Neural cell (in vitro differentiated cells): ENCODE measurements around the gene SMAD1. TPM values are rescaled to one million over a fixed set of nuclear protein-coding genes. Genes with fewer than 3 reads are reported as not detected.

Experiments
- H2AFZ ChIP-seq: fragments of 200-600, 300-800 bp; sonication (generic), shearing (Covaris generic); 2 replicates; pipeline ENCODE4 v1.6.0; 2014; ENCODE audit warnings: low read depth, mild to moderate bottlenecking, antibody characterized with exemption, low read length, moderate library complexity
- H3F3A ChIP-seq: fragments of 200-600 bp; shearing (Covaris generic); 2 replicates; pipeline ENCODE4 v1.6.1; 2016; ENCODE audit warnings: mild to moderate bottlenecking, moderate library complexity, mixed read lengths, antibody characterized with exemption, low read length; ENCODE audit not compliant: insufficient read depth, poor library complexity, severe bottlenecking
- H3K27ac ChIP-seq: fragments of 200-600, 300-800 bp; sonication (generic), shearing (Covaris generic); 2 replicates; pipeline ENCODE4 v1.5.1; 2014; ENCODE audit warnings: mild to moderate bottlenecking, low read length, moderate library complexity
- H3K27me3 ChIP-seq: fragments of 300-800, 200-600 bp; sonication (generic), shearing (Covaris generic); 2 replicates; pipeline ENCODE4 v1.6.0; 2014; ENCODE audit warnings: mild to moderate bottlenecking, low read depth, low read length, moderate library complexity; ENCODE audit not compliant: insufficient read depth
- H3K36me3 ChIP-seq: fragments of 300-800, 200-600 bp; sonication (generic), shearing (Covaris generic); 2 replicates; pipeline ENCODE4 v1.5.1; 2014; ENCODE audit warnings: mild to moderate bottlenecking, antibody characterized with exemption, low read length, moderate library complexity; ENCODE audit not compliant: insufficient read depth
- H3K4me2 ChIP-seq: fragments of 300-800, 200-600 bp; sonication (generic), shearing (Covaris generic); 2 replicates; pipeline ENCODE4 v1.6.0; 2014; ENCODE audit warnings: mild to moderate bottlenecking, low read length
- H3K4me3 ChIP-seq: fragments of 300-800, 200-600 bp; sonication (generic), shearing (Covaris generic); 2 replicates; pipeline ENCODE4 v1.5.1; 2014; ENCODE audit warnings: mild to moderate bottlenecking, low read length, moderate library complexity
- H3K79me2 ChIP-seq: fragments of 200-600 bp; shearing (Covaris generic); replicated peaks from 2 replicates; pipeline ENCODE4 v1.6.0; 2014; ENCODE audit warnings: mild to moderate bottlenecking, low read length, moderate library complexity; ENCODE audit not compliant: insufficient read depth
- H3K9ac ChIP-seq: fragments of 300-800, 200-600 bp; sonication (generic), shearing (Covaris generic); 2 replicates; pipeline ENCODE4 v1.6.1; 2016; ENCODE audit warnings: mild to moderate bottlenecking, low read length, mixed read lengths
- H3K9me2 ChIP-seq: fragments of 200-600 bp; shearing (Covaris generic); 2 replicates; pipeline ENCODE4 v1.6.1; 2016; ENCODE audit warnings: mild to moderate bottlenecking, low read length, mixed read lengths; ENCODE audit not compliant: insufficient read depth
- H3K9me3 ChIP-seq: fragments of 200-600, 300-800 bp; sonication (generic), shearing (Covaris generic); 2 replicates; pipeline ENCODE4 v1.6.1; 2016; ENCODE audit warnings: mild to moderate bottlenecking, mixed run types, low read length, moderate library complexity, mixed read lengths
- H4K20me1 ChIP-seq: fragments of 200-600 bp; shearing (Covaris generic); 2 replicates; pipeline ENCODE4 v1.6.1; 2016; ENCODE audit warnings: mild to moderate bottlenecking, mixed run types; ENCODE audit not compliant: insufficient read depth
- CTCF ChIP-seq: fragments of 450-650 bp; IDR thresholded peaks from 2 replicates; pipeline ENCODE4 v1.5.1; 2014; ENCODE audit warnings: antibody characterized with exemption, mild to moderate bottlenecking, moderate library complexity; ENCODE audit not compliant: poor library complexity, severe bottlenecking
- EP300 ChIP-seq: fragments of 450-650 bp; conservative IDR thresholded peaks from 2 replicates; pipeline ENCODE4 v1.6.1; 2014; ENCODE audit warnings: antibody characterized with exemption, mild to moderate bottlenecking, moderate library complexity; ENCODE audit not compliant: poor library complexity, severe bottlenecking
- EZH2 ChIP-seq: fragments of 200-600, 300-800 bp; shearing (Covaris generic), sonication (generic); IDR thresholded peaks from 2 replicates; pipeline ENCODE4 v1.6.1; 2014; ENCODE audit warnings: antibody characterized with exemption, low read length, borderline replicate concordance, mild to moderate bottlenecking; ENCODE audit not compliant: insufficient read depth, poor library complexity, severe bottlenecking
- MXI1 ChIP-seq: fragments of 450-650 bp; conservative IDR thresholded peaks from 2 replicates; pipeline ENCODE4 v1.6.1; 2014; ENCODE audit warnings: antibody characterized with exemption, mild to moderate bottlenecking; ENCODE audit not compliant: poor library complexity, severe bottlenecking
- POLR2AphosphoS5 ChIP-seq: IDR thresholded peaks from 2 replicates; pipeline ENCODE4 v1.6.1; 2012
- RAD21 ChIP-seq: fragments of 450-650 bp; conservative IDR thresholded peaks from 2 replicates; pipeline ENCODE4 v1.6.1; 2014; ENCODE audit warnings: antibody characterized with exemption, mild to moderate bottlenecking, moderate library complexity
- REST ChIP-seq: IDR thresholded peaks from 2 replicates; pipeline ENCODE4 v1.6.1; 2012; ENCODE audit warnings: borderline replicate concordance
- SMC3 ChIP-seq: fragments of 450-650 bp; conservative IDR thresholded peaks from 2 replicates; pipeline ENCODE4 v1.6.1; 2014; ENCODE audit warnings: antibody characterized with exemption, mild to moderate bottlenecking, moderate library complexity; ENCODE audit not compliant: poor library complexity
- TAF1 ChIP-seq: IDR thresholded peaks from 2 replicates; pipeline ENCODE4 v1.6.1; 2012; ENCODE audit warnings: low read depth
- polyA plus RNA-seq: library from polyadenylated mRNA; depleted of rRNA; stranded (reverse); fragments of >200 nt; gene quantifications from 2 replicates; pipeline ENCODE4 v1.2.3, GENCODE V29; 2014

SMAD1 gene
- polyA plus RNA-seq, 1 donor from 2014 or later: 31.7 TPM

- no peak overlapping the region for H3K9ac ChIP-seq
- H3K36me3 ChIP-seq: no peaks in the 10 kb centered on the region
- no peak overlapping the region for H2AFZ ChIP-seq
- TF ChIP-seq EP300: no peak
- no peak for TF ChIP-seq POLR2AphosphoS5
- TF ChIP-seq CTCF: no peak
- no peak for TF ChIP-seq TAF1
- no peak for TF ChIP-seq EZH2
- TF ChIP-seq MXI1: no peak
- no peak for TF ChIP-seq REST
- no peak for TF ChIP-seq RAD21
- peak overlapping the region; percentile 83 for H3K4me3 ChIP-seq
- no peak overlapping the region for H3K4me2 ChIP-seq
- no peaks in the 10 kb centered on the region for H4K20me1 ChIP-seq
- H3K79me2 ChIP-seq: peaks cover 24% of the 10 kb centered on the region
- no peaks in the 10 kb centered on the region for H3K9me3 ChIP-seq
- no peaks in the 10 kb centered on the region for H3K27me3 ChIP-seq
- no peaks in the 10 kb centered on the region for H3K9me2 ChIP-seq
- H3K27ac ChIP-seq: no peak overlapping the region
- H3F3A ChIP-seq: no peaks in the 10 kb centered on the region
These were observed 1.4 kb upstream of the SMAD1 start for GRCh38 chr4:145480257-145480656.

- H3K9me2 ChIP-seq: no peaks in the 10 kb centered on the region
- peaks cover 40% of the 10 kb centered on the region for H3K79me2 ChIP-seq
- H3K9ac ChIP-seq: peak overlapping the region; percentile 86
- H3K36me3 ChIP-seq: no peaks in the 10 kb centered on the region
- peak overlapping the region; percentile 70 for H2AFZ ChIP-seq
- H3K27ac ChIP-seq: peak overlapping the region; percentile 93
- no peak overlapping the region for H3K4me2 ChIP-seq
- H3F3A ChIP-seq: no peaks in the 10 kb centered on the region
- no peaks in the 10 kb centered on the region for H3K9me3 ChIP-seq
- TF ChIP-seq CTCF (no peak), EZH2 (no peak), RAD21 (no peak), REST (no peak), POLR2AphosphoS5 (no peak), SMC3 (no peak), TAF1 (no peak), MXI1 (no peak), EP300 (no peak)
- peak overlapping the region; percentile 83 for H3K4me3 ChIP-seq
- no peaks in the 10 kb centered on the region for H3K27me3 ChIP-seq
- H4K20me1 ChIP-seq: no peaks in the 10 kb centered on the region
These were observed 222 bp downstream of the SMAD1 start for GRCh38 chr4:145481942-145482208.
